Measurements from ENCODE around the gene SOCS4.
"Not testable (repeated sequence)": the region's sequence is repeated elsewhere in the genome, so short reads cannot be mapped to it uniquely, and the experiment has no call there.

Gene SOCS4

GRCh38 chr14:55026793-55027561 is at the start of gene SOCS4, which contains the start of gene WDHD1:
Gene SOCS4 (plus strand): TSS chr14:55027236. CDS start chr14:55043042, 15,806 bp downstream.
Gene WDHD1 (minus strand): TSS chr14:55027099. CDS start chr14:55026787, 312 bp downstream.
- in situ Hi-C loops (cut with HindIII; ENCODE audit: low sequenced_read_pairs): no loop called here

GRCh38 chr14:54979039-54979438 is 48.0 kb upstream of the SOCS4 start:
- in situ Hi-C loops (cut with HindIII; ENCODE audit: low sequenced_read_pairs): no loop called here

- in situ Hi-C loops (cut with HindIII; ENCODE audit: low sequenced_read_pairs): no loop called here
Measured at GRCh38 chr14:54981698-54982097, 45.3 kb upstream of the SOCS4 start.

- in situ Hi-C loops (cut with HindIII; ENCODE audit: low sequenced_read_pairs): no loop called here
Measured at GRCh38 chr14:54985156-54985555, 41.9 kb upstream of the SOCS4 start.

GRCh38 chr14:55000381-55000780 is 26.7 kb upstream of the SOCS4 start:
- in situ Hi-C loops (cut with HindIII; ENCODE audit: low sequenced_read_pairs): no loop called here

GRCh38 chr14:55005071-55005470 is 22.0 kb upstream of the SOCS4 start:
- in situ Hi-C loops (cut with HindIII; ENCODE audit: low sequenced_read_pairs): loop anchor here (5.0 kb wide), 1 partner anchor 58 kb away; no protein-coding TSS in a partner anchor

- in situ Hi-C loops (cut with HindIII; ENCODE audit: low sequenced_read_pairs): no loop called here
Measured at GRCh38 chr14:55015006-55015405, 12.0 kb upstream of the SOCS4 start.

GRCh38 chr14:55019968-55020554 is 7.0 kb upstream of the SOCS4 start:
- in situ Hi-C loops (cut with HindIII; ENCODE audit: low sequenced_read_pairs): no loop called here

GRCh38 chr14:55024365-55024764 is 2.7 kb upstream of the SOCS4 start:
- in situ Hi-C loops (cut with HindIII; ENCODE audit: low sequenced_read_pairs): not testable (repeated sequence)

- in situ Hi-C loops (cut with HindIII; ENCODE audit: low sequenced_read_pairs): no loop called here
Measured at GRCh38 chr14:55025948-55026347, 1.1 kb upstream of the SOCS4 start.

- in situ Hi-C loops (cut with HindIII; ENCODE audit: low sequenced_read_pairs): no loop called here
Measured at GRCh38 chr14:55026441-55026792, 619 bp upstream of the SOCS4 start.

GRCh38 chr14:55028066-55028465 is 1.0 kb downstream of the SOCS4 start:
- in situ Hi-C loops (cut with HindIII; ENCODE audit: low sequenced_read_pairs): no loop called here

GRCh38 chr14:55028476-55028875 is 1.4 kb downstream of the SOCS4 start:
- in situ Hi-C loops (cut with HindIII; ENCODE audit: low sequenced_read_pairs): no loop called here

GRCh38 chr14:55031190-55031589 is 4.2 kb downstream of the SOCS4 start:
- in situ Hi-C loops (cut with HindIII; ENCODE audit: low sequenced_read_pairs): no loop called here

GRCh38 chr14:55037995-55038394 is 11.0 kb downstream of the SOCS4 start:
- in situ Hi-C loops (cut with HindIII; ENCODE audit: low sequenced_read_pairs): not testable (repeated sequence)

GRCh38 chr14:55038708-55039107 is 11.7 kb downstream of the SOCS4 start:
- in situ Hi-C loops (cut with HindIII; ENCODE audit: low sequenced_read_pairs): no loop called here

- in situ Hi-C loops (cut with HindIII; ENCODE audit: low sequenced_read_pairs): no loop called here
Measured at GRCh38 chr14:55043528-55043927, 16.5 kb downstream of the SOCS4 start.

- in situ Hi-C loops (cut with HindIII; ENCODE audit: low sequenced_read_pairs): no loop called here
Measured at GRCh38 chr14:55045087-55045486, 18.1 kb downstream of the SOCS4 start.

- in situ Hi-C loops (cut with HindIII; ENCODE audit: low sequenced_read_pairs): no loop called here
Measured at GRCh38 chr14:55047301-55048053, 20.4 kb downstream of the SOCS4 start.

GRCh38 chr14:55048900-55049436 is 21.9 kb downstream of the SOCS4 start:
- in situ Hi-C loops (cut with HindIII; ENCODE audit: low sequenced_read_pairs): no loop called here

- in situ Hi-C loops (cut with HindIII; ENCODE audit: low sequenced_read_pairs): no loop called here
Measured at GRCh38 chr14:55051165-55051422, 24.1 kb downstream of the SOCS4 start.
